Left kidney (tissue), 2 donors: ENCODE data around the gene TEDC1. TPM values are rescaled to one million over a fixed set of nuclear protein-coding genes. Genes with fewer than 3 reads are reported as not detected.

ENCODE experiments used
- DNase-seq: peaks from one replicate; pipeline ENCODE4 v3.0.0-alpha.2; 2013
- polyA plus RNA-seq: library from polyadenylated mRNA; unstranded; fragments of 120-200 nt; gene quantifications from one replicate; pipeline ENCODE4 v1.2.1, GENCODE V29; 2013; ENCODE audit not compliant: insufficient read length

TEDC1 gene
- polyA plus RNA-seq, 1 donor: 5.6 TPM

- DNase-seq: no peak
These were observed 6.0 kb downstream of the TEDC1 start for GRCh38 chr14:105496831-105497591.

- no peak for DNase-seq
These were observed 6.8 kb downstream of the TEDC1 start for GRCh38 chr14:105497671-105498429.

- DNase-seq: no peak
These were observed 7.6 kb downstream of the TEDC1 start for GRCh38 chr14:105498430-105499255.

DNA sequence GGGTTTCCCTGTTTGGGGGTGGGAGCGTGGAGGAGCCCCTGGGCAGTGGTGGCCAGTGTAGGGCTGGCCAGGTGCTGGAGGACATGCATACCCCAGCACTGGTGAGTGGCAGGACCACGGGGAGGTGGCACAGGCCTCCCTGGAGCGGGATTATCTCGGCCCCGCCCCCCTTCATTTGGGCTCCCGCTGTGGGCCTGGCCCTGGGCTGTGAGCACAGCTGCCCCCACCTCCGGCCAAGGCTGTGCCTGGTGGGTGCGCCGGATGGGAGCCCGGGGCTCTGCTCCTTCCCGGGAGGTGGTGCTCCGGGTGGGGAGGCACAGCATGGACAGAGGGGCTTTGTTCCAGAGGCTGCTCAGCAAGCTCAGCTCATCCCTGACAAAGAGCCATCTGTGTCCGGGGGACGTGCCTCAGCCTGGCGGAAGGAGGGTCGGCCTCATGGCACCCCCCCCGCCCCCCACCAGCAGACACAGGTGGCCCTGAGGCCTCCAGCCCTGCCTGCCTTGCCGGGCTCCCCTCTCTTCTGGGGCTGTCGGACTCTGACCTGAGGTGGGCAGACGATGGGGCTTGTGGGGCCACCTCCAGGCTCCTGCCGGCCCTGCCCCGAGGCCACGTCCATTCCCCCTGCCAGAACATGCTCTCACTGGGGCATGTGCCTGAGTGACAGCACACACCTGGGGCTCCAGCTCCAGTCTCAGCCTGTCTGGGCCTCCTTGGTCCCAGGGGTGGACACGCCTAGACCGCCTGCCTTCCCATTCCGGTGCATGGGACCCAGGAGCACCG is 8.4 kb downstream of the TEDC1 start:
- no peak for DNase-seq

DNA sequence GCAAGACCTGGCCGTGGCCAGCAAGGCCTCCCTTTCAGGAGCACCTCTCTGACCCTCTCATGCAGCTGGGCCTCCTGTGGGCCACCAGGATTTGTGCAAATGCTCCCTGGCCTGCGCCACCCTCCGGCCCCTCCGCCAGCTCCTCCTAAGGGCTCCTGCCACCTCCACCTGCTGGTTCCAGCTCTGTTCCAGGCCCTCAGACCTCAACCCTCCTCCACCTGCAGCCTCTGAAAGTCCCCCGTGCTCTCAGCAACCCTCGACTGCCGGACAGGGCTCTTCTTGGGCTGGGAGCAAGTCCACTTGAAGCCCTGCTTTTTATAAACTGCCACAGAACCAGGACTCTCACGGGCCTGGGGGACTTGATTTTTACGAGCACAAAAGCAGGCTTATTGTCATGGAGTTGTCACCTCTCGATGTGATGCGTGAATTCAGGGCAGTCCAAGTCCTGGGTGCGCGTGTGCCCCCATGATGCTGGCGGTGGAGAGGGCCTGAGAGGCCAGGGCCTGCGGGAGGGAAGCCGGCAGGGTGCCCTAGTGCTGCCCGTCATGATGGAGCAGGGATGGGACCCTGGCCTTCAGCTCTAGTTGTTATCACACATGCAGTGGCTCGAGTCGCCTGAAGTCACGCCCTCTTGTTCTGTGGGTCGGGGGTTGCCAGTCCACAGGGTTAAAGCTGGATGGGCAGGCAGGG is 9.1 kb downstream of the TEDC1 start:
- DNase-seq: no peak

GRCh38 chr14:105500726-105501101 is 9.7 kb downstream of the TEDC1 start:
- no peak for DNase-seq

GRCh38 chr14:105501504-105502291 is 10.7 kb downstream of the TEDC1 start:
- DNase-seq: no peak

GRCh38 chr14:105502446-105503295 is 11.6 kb downstream of the TEDC1 start:
- no peak for DNase-seq

DNA sequence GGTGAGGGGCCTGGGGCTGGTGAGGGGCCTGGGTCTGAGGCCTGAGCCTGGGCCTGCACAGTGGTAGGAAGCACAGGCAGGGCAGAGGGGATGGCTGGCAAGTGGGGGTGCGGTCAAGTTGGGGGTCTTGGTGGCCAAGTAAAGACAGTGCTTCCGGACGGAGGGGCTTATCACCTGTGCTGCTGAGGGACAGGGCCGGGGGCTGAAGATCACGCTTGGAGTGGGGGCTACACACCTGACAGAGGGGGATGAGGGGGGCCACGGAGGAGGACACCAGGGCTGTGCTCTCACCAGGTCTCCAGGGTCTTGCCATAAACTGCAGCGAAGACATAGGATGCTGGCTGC is 12.2 kb downstream of the TEDC1 start:
- DNase-seq: no peak

- DNase-seq: no peak
These were observed 13.1 kb downstream of the TEDC1 start for GRCh38 chr14:105503935-105504692.

- no peak for DNase-seq
These were observed 14.1 kb downstream of the TEDC1 start for GRCh38 chr14:105505101-105505500.

GRCh38 chr14:105507247-105507646 is 16.2 kb downstream of the TEDC1 start:
- DNase-seq: no peak

DNA sequence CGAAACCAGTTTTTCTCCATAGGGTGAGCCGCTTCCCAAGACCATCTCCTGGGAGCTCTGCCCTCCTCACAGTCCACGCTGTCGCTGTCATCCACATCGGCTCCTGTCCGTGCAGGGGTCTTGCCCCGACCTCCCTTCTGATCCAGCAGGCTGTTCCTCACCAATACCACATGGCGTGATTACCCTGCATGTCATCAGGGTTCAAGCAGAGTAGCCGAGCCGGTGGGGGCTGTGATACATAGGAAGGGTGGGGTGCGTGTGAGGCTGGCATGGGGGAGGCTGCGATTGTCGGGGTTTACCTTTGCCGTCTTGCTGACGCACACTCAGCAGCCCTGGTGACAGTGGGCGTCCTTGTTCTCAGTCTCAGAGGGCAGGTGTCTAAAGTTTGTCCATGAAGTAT is 17.0 kb downstream of the TEDC1 start:
- DNase-seq: no peak

GRCh38 chr14:105508601-105509000 is 17.6 kb downstream of the TEDC1 start:
- DNase-seq: no peak

GRCh38 chr14:105517096-105517495 is 26.1 kb downstream of the TEDC1 start:
- DNase-seq: no peak

DNA sequence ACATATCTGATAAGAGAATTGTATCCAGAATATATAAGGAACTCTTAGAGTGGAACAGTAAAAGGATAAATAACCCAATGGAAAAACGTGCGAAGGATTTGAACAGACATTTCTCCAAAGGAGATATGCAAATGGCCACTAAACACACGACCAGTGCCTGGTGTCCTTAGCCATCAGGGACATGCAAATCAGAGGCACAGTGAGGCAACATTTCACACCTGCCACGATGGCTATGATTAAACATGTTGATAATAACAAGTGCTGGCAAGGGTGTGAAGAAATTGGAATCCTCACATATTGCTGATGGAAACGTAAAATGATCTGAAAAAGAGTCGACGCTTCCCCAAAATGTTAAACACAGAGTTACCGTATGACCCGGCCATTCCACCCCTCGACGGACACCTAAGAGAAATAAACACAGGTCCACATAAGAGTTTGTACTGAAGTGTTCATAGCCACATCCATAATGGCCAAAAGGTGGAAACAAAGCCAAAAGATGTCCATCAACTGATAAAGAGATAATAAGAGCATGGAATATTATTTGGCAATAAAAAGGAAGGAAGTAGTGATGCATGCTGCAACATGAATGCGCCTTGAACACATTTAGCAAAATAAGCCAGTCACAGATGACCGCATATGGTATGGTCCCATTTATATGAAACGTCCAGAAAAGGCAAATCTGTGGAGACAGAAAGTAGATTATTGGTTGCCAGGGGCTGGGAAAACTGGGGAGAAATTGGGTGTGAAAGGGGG is 29.1 kb downstream of the TEDC1 start:
- DNase-seq: no peak

DNA sequence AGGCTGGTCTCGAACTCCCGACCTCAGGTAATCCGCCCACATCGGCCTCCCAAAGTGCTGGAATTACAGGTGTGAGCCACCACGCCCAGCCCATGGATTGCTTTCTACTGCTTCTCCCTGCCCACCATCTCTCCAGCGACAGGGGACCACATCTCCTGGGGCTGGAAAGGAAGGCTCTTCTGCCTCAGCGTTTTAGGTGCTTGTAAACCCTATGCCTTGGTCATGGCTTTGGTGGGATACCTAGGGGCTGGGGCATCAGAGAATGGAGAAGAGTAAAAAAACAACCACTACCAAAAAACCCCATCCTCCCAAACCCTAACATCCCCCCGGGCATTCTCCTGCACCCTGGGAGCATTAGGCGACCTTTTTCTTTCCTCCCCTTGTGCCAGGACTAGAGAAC is 34.3 kb downstream of the TEDC1 start:
- no peak for DNase-seq
